Progenitor cell of endocrine pancreas (in vitro differentiated cells): Measurements from ENCODE around the gene OBSCN. TPM values are rescaled to one million over a fixed set of nuclear protein-coding genes. Genes with fewer than 3 reads are reported as not detected.
"Not testable (repeated sequence)": the region's sequence is repeated elsewhere in the genome, so short reads cannot be mapped to it uniquely, and the experiment has no call there.

Source experiments
- DNase-seq: peaks from one replicate; pipeline ENCODE4 v3.0.0; 2021; ENCODE audit warnings: low spot score; ENCODE audit not compliant: unreplicated experiment
- H3K27ac Mint-ChIP-seq: 2 replicates; pipeline ENCODE4 v1.8.0; 2021; ENCODE audit warnings: mild to moderate bottlenecking, moderate library complexity, mixed read lengths
- H3K27me3 Mint-ChIP-seq: 2 replicates; pipeline ENCODE4 v1.8.0; 2021; ENCODE audit warnings: mixed read lengths
- H3K36me3 Mint-ChIP-seq: 2 replicates; pipeline ENCODE4 v1.8.0; 2022; ENCODE audit warnings: mixed read lengths; ENCODE audit not compliant: insufficient read depth
- H3K4me1 Mint-ChIP-seq: 2 replicates; pipeline ENCODE4 v1.8.0; 2021; ENCODE audit warnings: low read depth, mixed read lengths
- H3K4me3 Mint-ChIP-seq: 2 replicates; pipeline ENCODE4 v1.8.0; 2021; ENCODE audit warnings: low read depth, mild to moderate bottlenecking, moderate library complexity, mixed read lengths
- H3K9me3 Mint-ChIP-seq: 2 replicates; pipeline ENCODE4 v1.8.0; 2021; ENCODE audit warnings: low read depth, mixed read lengths
- total RNA-seq: library from RNA; stranded (reverse); gene quantifications from 2 replicates; pipeline ENCODE4 v1.2.1, GENCODE V29; 2021
- TF ChIP-seq, protein P1 (sequence below): fragments of 200-600 bp; sonication (generic); IDR thresholded peaks from one replicate; pipeline ENCODE4 v1.5.0; 2021; ENCODE audit warnings: antibody characterized with exemption, mild to moderate bottlenecking; ENCODE audit not compliant: unreplicated experiment

The OBSCN gene
- total RNA-seq, 1 donor from 2014 or later, result 57.5 TPM

DNA sequence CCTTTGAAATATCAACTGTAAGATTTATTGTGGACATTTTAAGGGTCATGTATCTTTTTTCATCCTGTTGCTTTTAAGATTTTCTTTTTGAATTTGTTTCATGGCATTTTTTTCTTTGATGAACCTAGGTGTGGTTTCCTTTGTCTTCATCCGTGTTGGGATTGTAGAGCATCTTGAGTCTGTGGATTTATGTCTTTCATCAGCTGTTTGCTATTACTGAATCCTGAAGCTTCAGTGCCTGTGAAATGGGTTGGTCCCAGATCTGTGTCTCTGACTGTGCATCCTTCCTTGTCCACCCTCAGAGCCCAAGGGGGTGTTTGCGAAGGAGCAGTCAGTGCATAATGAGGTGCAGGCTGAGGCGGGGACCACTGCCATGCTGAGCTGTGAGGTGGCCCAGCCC lies 37.3 kb downstream of the OBSCN start:
- H3K4me3 Mint-ChIP-seq, result no peak overlapping the region

DNA sequence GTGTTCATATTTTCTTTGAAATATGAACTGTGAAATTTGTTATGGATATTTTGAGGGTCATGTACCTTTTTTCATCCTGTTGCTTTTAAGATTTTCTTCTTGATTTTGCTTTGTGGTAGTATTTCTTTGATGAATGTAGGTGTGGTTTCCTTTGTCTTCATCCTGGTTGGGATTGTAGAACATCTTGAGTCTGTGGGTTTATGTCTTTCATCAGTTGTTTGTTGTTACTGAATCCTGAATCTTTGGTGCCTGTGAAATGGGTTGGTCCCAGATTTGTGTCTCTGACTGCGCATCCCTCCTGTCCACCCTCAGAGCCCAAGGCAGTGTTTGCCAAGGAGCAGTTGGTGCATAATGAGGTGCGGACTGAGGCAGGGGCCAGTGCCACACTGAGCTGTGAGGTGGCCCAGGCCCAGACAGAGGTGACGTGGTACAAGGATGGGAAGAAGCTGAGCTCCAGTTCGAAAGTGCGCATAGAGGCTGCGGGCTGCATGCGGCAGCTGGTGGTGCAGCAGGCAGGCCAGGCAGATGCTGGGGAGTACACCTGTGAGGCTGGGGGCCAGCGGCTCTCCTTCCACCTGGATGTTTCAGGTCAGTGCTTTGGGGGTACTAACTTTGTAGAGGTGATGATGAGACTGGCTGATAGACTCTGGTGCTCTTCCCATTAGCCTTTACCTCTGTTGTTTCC lies 38.5 kb downstream of the OBSCN start:
- no peaks in the 10 kb centered on the region for H3K27me3 Mint-ChIP-seq
- no peaks in the 10 kb centered on the region for H3K4me1 Mint-ChIP-seq
- H3K4me3 Mint-ChIP-seq, result no peak overlapping the region
- peaks cover 43% of the 10 kb centered on the region for H3K9me3 Mint-ChIP-seq
- no peak for DNase-seq
- peaks cover 65% of the 10 kb centered on the region for H3K36me3 Mint-ChIP-seq
- no peak overlapping the region for H3K27ac Mint-ChIP-seq
- TF ChIP-seq, protein P1, sequence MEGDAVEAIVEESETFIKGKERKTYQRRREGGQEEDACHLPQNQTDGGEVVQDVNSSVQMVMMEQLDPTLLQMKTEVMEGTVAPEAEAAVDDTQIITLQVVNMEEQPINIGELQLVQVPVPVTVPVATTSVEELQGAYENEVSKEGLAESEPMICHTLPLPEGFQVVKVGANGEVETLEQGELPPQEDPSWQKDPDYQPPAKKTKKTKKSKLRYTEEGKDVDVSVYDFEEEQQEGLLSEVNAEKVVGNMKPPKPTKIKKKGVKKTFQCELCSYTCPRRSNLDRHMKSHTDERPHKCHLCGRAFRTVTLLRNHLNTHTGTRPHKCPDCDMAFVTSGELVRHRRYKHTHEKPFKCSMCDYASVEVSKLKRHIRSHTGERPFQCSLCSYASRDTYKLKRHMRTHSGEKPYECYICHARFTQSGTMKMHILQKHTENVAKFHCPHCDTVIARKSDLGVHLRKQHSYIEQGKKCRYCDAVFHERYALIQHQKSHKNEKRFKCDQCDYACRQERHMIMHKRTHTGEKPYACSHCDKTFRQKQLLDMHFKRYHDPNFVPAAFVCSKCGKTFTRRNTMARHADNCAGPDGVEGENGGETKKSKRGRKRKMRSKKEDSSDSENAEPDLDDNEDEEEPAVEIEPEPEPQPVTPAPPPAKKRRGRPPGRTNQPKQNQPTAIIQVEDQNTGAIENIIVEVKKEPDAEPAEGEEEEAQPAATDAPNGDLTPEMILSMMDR, result no peak

More for the DNA sequence above, 37.3 kb downstream of the OBSCN start:
- Mint-ChIP-seq H3K9me3 (peaks cover 54% of the 10 kb centered on the region), H3K27ac (no peak overlapping the region), H3K36me3 (peaks cover 74% of the 10 kb centered on the region), H3K27me3 (no peaks in the 10 kb centered on the region), H3K4me1 (no peaks in the 10 kb centered on the region)
- TF ChIP-seq, protein P1, result no peak
- DNase-seq, result no peak

DNA sequence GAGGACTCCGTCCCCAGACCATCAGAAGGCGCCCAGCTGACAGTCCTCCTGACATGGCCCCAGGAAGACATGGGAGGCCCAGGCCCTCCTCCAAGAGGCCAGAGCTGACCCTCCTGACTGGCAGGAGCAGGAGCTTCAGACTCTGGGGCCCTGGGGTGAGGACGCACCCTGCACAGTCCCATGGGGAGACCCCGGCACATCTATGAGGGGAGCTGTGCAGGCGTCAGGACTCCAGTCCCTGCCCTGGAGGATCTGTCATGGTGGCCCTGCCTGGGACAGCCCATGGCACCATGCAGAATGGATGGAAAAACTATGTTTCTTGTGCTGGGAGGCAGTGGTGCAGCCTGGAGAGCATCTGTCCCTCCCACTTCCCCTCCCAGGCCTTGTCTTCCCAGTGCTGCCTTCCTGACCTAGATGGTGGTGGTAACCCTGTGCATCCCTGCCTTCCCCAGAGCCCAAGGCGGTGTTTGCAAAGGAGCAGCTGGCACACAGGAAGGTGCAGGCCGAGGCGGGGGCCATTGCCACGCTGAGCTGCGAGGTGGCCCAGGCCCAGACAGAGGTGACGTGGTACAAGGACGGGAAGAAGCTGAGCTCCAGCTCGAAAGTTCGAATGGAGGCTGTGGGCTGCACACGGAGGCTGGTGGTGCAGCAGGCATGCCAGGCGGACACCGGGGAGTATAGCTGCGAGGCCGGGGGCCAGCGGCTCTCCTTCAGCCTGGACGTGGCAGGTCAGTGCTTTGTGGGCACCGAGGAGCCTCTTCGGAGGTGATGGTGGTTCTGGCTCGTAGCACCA lies 41.9 kb downstream of the OBSCN start:
- Mint-ChIP-seq H3K27ac (no peak overlapping the region), H3K27me3 (no peaks in the 10 kb centered on the region), H3K9me3 (peaks cover 18% of the 10 kb centered on the region), H3K4me1 (no peaks in the 10 kb centered on the region), H3K36me3 (peaks cover 47% of the 10 kb centered on the region), H3K4me3 (no peak overlapping the region)
- no peak for DNase-seq
- TF ChIP-seq, protein P1, result no peak

DNA sequence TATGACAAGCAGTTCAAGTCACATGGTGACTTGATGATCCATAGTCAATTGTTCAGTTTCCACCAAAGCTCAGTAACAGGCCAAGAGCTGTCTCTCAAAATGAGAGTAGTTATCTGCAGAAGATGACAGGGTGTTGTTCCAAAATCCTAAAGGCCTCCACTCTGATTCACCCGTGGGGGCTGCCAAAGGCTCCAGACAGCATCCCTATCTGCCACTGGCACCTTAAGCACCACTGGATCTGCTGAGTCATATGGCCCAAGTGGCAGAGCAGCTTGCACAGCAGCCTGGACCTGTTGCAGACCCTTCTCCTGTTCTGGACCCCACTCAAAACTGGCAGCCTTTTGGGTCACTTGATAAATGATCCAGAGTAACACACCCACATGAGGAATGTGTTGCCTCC lies 44.6 kb downstream of the OBSCN start:
- H3K9me3 Mint-ChIP-seq, H3K4me3 Mint-ChIP-seq, H3K4me1 Mint-ChIP-seq, H3K27ac Mint-ChIP-seq, H3K27me3 Mint-ChIP-seq, DNase-seq: not testable (repeated sequence)
- peaks cover 35% of the 10 kb centered on the region for H3K36me3 Mint-ChIP-seq

DNA sequence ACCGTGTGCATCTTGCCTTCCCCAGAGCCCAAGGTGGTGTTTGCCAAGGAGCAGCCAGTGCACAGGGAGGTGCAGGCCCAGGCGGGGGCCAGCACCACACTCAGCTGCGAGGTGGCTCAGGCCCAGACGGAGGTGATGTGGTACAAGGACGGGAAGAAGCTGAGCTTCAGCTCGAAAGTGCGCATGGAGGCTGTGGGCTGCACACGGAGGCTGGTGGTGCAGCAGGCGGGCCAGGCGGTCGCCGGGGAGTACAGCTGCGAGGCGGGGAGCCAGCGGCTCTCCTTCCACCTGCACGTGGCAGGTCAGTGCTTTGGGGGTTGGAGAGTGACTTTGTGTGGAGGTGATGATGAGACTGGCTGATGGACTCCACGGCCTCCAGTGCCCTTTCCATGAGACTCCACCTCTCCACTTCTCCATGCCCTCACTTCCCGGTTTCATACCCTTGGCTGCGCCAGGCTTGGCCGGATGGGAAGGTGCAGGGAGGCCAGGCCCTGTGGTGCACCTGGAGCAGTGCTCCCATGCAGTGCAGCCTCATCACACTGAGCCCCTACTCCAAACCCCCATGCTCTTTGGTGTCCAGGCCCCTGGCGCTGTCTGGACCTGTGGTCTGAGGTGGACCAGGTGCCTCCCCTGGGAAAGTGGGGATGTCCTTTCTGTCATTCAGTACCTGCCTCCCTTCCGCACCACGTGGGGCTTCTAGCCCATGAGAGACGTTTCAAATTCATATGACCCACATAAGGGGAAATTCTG lies 49.0 kb downstream of the OBSCN start:
- Mint-ChIP-seq H3K4me3 (no peak overlapping the region), H3K27me3 (no peaks in the 10 kb centered on the region), H3K9me3 (peaks cover 12% of the 10 kb centered on the region), H3K36me3 (peaks cover 36% of the 10 kb centered on the region), H3K27ac (no peak overlapping the region), H3K4me1 (no peaks in the 10 kb centered on the region)
- no peak for DNase-seq
- TF ChIP-seq, protein P1, result no peak
